Stimulated activated memory B cell treated with anti-CD40 and anti-IgM and Interleukin-4, amounts not matched to agents 10 μg/mL and 1 μg/mL and 100 μg/mL, for 72 hours (primary cell): Measurements from ENCODE around the gene SPEN.
A peak's percentile ranks its signal among the peaks of the same experiment; 100 is the strongest.

Source experiments
- ATAC-seq: fragments of 150-1000 bp; cut with Tn5 transposase; 2 replicates; pipeline ENCODE4 v1.10.0; 2021
- H3K27ac Mint-ChIP-seq: one replicate; pipeline ENCODE4 v1.8.0; 2022; ENCODE audit warnings: mild to moderate bottlenecking, mixed read lengths
- H3K27me3 Mint-ChIP-seq: one replicate; pipeline ENCODE4 v1.8.0; 2022; ENCODE audit warnings: mixed read lengths
- H3K36me3 Mint-ChIP-seq: one replicate; pipeline ENCODE4 v1.8.0; 2022; ENCODE audit warnings: mixed read lengths
- H3K4me1 Mint-ChIP-seq: one replicate; pipeline ENCODE4 v1.8.0; 2022; ENCODE audit warnings: mixed read lengths
- H3K4me3 Mint-ChIP-seq: one replicate; pipeline ENCODE4 v1.8.0; 2022; ENCODE audit warnings: mild to moderate bottlenecking, moderate library complexity, mixed read lengths
- H3K9me3 Mint-ChIP-seq: one replicate; pipeline ENCODE4 v1.8.0; 2022; ENCODE audit warnings: mixed read lengths

The SPEN gene

DNA sequence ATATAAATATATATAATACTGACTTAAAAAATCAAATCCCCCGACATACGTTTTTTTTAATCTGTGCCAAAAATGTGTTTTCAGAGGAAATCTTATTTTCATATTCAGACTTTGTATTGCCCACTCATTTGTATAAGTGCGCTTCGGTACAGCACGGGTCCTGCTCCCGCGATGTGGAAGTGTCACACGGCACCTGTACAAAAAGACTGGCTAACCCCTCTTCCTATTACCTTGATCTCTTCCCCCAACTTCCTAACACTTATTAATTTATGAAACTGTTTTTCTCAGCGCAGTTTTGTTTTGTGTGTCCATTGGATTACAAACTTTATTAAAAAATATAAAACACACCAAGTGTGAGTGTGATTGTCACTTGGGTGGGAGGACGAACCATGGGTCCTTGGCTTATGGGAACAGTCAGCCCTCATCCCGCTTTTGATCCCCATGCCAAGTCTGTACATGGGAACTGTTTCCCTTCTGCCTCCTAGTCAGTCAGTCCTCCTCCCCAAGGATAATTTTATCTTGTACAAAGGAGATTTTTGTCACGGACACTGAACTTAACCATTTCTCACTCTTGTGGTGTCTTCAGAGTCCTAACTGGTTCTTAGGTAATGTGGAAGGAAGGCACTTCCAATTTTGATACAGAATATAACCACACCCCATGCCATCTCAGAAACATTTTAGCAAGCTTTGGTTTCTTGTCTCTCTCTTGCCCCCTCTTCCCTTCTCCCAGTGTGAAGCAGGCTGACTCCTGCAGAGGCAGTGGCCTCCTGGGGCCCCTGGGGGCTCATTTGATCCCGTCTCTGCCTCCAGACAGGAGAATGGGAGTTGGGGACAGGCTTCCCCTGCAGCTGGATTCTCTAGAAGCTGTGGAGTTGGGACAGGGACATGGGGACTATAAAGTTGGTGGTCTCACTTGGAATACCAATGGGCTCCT, 92.9 kb downstream of the SPEN start:
- Mint-ChIP-seq H3K27ac (peak overlapping the region; percentile 94), H3K36me3 (peaks cover 48% of the 10 kb centered on the region), H3K4me3 (no peak overlapping the region), H3K27me3 (no peaks in the 10 kb centered on the region), H3K9me3 (no peaks in the 10 kb centered on the region), H3K4me1 (peaks cover 25% of the 10 kb centered on the region)
- ATAC-seq = no peak

DNA sequence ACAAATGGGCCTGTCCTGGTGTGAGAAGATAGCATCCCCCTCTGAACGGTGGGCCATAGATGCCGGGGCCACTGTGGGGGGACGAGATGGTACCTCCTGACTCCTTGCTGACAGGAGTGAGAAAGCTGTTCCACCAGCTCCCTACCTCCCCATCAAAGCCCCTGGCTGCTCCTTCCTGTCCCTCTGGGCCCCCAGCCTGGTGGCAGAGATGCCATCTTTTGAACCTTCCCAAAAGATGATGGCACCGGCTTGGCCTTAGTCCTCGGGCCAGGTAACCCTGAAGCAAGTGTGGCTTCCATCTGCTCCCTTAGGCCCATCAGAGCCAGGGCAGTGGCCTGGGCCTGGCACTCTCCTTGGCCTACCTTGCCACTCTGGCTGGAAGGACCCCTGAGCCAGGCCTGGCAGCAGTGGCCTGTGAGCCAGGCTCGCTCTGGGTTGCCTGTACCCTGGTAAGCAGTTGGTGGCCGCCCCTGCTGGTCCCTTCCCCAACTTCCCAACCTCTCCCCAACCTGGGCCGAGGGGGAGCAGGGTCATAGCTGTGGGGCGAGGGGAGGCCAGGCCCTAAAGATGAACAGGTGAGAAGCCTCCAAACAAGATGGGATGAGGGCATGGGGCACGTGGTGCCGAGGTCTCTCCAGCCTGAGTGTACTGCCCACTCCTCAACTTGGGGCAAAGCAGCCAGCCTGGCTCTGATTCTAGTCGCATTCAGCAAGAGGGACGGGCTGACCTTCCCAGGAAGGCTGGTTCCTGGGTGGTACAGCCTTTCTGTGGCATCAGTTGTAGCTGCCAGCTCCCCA, 93.7 kb downstream of the SPEN start:
- peaks cover 28% of the 10 kb centered on the region for H3K4me1 Mint-ChIP-seq
- H3K27me3 Mint-ChIP-seq = no peaks in the 10 kb centered on the region
- H3K27ac Mint-ChIP-seq = peak overlapping the region; percentile 94
- no peak for ATAC-seq
- H3K9me3 Mint-ChIP-seq = no peaks in the 10 kb centered on the region
- peaks cover 43% of the 10 kb centered on the region for H3K36me3 Mint-ChIP-seq
- H3K4me3 Mint-ChIP-seq = no peak overlapping the region

DNA sequence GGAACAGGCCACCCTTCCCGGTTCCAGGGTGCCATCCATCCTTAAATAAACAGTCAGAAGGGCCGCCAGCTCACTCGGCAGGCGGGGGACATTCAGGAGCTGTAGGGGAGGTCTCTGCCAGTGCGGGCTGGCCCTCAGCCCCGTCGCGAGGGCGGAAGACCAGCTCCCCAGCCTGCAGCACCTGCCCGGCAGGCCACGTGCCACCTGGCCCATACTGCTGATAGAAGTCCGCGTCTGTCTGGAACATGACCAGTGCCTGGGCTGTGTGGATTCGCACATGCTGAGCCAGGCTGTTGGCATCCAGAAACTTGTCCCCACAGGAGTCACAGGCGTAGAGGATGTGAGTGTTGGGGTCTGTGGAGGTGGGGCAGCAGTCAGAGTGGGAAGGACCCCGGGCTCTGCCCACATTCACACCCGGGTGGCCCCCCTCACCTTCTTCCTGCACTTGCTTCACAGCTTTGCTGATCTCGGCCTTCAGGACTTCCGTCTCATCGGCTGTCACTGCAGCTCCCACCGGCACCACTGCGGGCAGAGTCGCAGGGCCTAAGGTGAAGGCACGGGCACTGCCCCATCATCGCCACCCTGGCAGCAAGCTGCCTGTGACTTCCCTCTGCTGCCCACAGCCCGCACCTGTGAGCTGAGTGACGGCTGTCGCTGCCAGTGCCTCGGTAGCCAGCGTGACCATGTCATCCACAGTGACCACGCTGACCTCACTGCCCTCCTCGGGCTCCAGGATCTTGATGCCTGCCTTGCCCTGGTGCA, 94.6 kb downstream of the SPEN start:
- Mint-ChIP-seq H3K27ac (peak overlapping the region; percentile 59), H3K9me3 (no peaks in the 10 kb centered on the region), H3K36me3 (peaks cover 47% of the 10 kb centered on the region), H3K4me3 (no peak overlapping the region), H3K27me3 (no peaks in the 10 kb centered on the region), H3K4me1 (peaks cover 36% of the 10 kb centered on the region)
- no peak for ATAC-seq

DNA sequence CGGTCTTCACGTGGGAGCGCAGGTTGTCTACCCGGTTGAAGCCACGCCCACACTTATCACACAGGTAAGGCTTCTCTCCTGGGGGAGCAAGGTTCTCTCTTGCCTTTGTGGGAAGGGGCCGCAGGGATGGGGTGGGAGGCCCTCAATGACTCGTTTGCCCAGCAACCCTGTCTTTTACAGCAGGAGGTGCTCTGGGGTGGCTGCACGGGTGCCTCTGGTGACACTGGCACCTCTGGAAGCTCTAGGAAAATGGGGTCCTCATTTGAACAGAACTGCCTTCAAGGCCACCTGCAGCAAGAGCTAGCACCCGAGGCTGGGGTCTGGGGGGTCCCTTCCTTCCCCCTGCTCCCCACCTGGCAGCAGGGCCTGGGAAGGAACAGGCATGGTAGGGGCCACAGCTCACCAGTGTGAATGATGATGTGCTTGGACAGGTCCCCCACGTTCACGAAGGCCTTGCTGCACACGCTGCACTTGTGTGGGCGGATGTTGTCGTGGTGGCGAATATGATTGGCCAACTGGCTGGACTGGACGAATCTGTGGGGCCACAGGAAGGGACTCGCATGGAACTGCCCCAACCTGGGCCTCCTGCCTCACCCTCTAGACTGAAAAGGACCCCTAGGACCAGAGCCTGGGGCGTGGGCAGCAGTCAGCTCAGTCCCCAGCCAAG, 95.3 kb downstream of the SPEN start:
- no peak for ATAC-seq
- Mint-ChIP-seq H3K4me3 (no peak overlapping the region), H3K27me3 (no peaks in the 10 kb centered on the region), H3K9me3 (no peaks in the 10 kb centered on the region), H3K36me3 (peaks cover 47% of the 10 kb centered on the region), H3K4me1 (peaks cover 36% of the 10 kb centered on the region), H3K27ac (peak overlapping the region; percentile 59)

DNA sequence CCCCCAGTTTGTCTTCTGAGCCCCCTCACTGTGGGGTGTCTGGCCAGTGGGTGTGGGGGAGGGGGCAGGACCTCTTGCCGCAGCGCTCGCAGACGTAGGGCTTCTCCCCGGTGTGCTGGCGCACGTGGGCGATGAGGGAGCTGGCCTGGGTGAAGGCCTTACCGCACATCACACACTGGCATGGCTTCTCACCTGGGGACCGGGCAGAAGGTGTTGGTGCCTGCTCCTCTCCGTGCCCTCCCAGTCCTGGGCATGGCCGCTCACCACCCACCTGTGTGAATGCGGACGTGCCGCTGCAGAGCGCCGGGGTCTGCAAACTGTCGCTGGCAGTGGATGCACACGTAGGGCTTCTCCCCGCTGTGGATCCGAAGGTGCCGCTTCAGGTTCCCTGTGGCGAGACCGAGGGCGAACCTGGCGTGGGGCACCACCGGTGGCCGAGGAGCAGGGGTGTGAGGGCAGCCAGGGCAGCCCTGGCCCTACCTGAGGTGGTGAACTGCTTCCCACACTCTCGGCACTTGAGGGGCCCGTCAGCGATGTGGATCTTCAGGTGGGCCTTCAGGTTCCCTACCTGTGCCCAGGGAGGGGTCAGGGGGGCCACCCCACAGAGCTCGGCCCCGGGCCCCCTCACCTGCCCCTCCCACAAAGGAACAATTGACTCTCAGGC, 96.0 kb downstream of the SPEN start:
- Mint-ChIP-seq H3K27me3 (no peaks in the 10 kb centered on the region), H3K4me1 (peaks cover 38% of the 10 kb centered on the region), H3K9me3 (no peaks in the 10 kb centered on the region), H3K36me3 (peaks cover 48% of the 10 kb centered on the region), H3K27ac (no peak overlapping the region), H3K4me3 (no peak overlapping the region)
- no peak for ATAC-seq

DNA sequence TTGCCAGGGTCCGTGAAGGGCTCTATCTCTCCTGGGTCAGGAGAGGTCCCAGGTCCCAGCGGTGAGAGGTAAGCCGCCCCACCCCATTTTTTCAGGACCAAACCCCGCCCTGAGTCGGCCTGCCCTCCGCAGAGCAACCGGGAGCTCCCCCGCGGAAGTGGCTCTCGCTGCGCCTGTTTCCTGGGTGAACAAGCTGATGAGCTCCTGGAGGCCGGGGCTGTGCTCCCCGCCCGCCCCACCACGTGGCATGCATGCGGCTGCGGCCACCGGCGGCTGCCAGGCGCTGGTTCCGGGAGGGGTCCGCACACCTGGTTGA, 96.4 kb downstream of the SPEN start:
- H3K36me3 Mint-ChIP-seq = peaks cover 45% of the 10 kb centered on the region
- peaks cover 41% of the 10 kb centered on the region for H3K4me1 Mint-ChIP-seq
- ATAC-seq = no peak

DNA sequence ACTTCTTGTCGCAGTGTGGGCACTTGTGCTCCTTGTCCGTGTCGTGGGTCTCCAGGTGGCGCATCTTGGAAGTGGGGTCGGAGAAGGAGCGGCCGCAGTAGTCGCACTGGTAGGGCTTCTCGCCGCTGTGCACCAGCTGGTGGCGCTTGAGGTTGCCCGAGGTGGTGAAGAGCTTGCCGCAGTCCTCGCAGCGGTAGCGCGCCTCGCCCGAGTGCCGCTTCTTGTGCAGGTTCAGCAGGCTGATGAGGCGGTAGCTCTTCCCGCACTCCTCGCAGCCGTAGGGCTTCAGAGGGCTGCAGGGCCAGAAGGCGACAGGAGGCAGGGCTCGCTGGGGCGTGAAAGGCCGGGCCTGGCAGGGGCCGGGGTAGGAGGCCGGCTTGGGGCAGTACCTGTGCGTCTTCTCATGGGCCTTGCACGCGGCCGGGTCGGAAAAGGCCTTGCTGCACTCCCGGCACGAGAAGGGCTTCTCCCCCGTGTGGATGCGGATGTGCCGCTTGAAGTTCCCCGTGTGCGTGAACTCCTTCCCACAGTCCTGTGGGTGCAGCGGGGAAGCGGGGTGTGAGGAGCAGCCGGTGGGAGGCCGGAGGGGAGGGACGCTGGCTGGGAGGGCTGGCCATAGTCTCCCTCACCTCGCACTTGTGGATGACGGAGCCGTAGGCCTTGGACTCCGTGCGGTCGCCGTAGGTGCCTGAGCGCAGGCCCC, 97.0 kb downstream of the SPEN start:
- no peak overlapping the region for H3K4me3 Mint-ChIP-seq
- no peak overlapping the region for H3K27ac Mint-ChIP-seq
- no peak for ATAC-seq
- H3K9me3 Mint-ChIP-seq = no peaks in the 10 kb centered on the region
- H3K36me3 Mint-ChIP-seq = peaks cover 40% of the 10 kb centered on the region
- peaks cover 41% of the 10 kb centered on the region for H3K4me1 Mint-ChIP-seq
- no peaks in the 10 kb centered on the region for H3K27me3 Mint-ChIP-seq

More for the DNA sequence above, 96.4 kb downstream of the SPEN start:
- H3K27me3 Mint-ChIP-seq = no peaks in the 10 kb centered on the region
- H3K4me3 Mint-ChIP-seq = no peak overlapping the region
- no peaks in the 10 kb centered on the region for H3K9me3 Mint-ChIP-seq
- no peak overlapping the region for H3K27ac Mint-ChIP-seq

DNA sequence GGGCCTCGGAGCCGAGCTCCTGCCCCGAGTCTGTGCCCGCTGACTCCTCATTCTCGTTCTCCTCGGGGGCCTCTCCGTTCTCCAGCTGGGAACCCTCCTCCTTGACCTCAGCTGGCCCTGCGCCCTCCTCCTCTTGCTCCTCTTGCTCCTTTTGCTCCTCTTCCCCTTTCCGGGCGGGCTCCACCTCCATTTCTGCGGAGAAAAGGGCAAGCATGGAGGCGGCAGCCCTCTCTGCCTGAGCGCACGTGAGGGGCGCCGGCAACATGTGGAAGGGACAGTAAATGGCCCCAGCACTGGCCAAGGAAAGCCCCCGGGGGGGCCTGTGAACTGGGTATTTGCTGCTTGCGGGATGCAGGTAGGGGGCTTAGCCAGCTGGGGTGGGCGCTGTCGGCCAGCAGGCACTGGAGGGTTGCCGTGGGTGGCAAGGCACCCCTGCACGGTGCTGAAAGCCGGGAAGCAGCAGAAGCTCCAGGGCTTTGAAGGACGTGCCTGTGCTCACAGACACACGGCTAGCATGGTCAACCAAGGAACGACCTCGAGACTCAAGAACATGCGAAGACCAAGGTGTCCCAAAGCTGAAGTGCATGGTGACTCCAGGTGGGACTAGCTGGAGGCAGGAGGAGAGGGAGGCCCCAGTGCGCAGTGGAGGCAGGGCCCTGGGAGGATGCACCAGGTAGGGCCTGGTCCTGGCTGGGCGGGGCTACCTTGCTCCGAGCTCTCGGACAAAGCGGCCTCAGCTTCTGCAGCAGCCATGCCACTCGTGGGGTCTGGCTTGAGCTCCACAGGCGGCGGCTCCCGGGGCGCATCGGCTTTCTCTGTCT, 97.7 kb downstream of the SPEN start:
- Mint-ChIP-seq H3K36me3 (peaks cover 32% of the 10 kb centered on the region), H3K27ac (no peak overlapping the region), H3K27me3 (no peaks in the 10 kb centered on the region), H3K4me1 (peaks cover 47% of the 10 kb centered on the region), H3K4me3 (no peak overlapping the region), H3K9me3 (no peaks in the 10 kb centered on the region)
- ATAC-seq = no peak

DNA sequence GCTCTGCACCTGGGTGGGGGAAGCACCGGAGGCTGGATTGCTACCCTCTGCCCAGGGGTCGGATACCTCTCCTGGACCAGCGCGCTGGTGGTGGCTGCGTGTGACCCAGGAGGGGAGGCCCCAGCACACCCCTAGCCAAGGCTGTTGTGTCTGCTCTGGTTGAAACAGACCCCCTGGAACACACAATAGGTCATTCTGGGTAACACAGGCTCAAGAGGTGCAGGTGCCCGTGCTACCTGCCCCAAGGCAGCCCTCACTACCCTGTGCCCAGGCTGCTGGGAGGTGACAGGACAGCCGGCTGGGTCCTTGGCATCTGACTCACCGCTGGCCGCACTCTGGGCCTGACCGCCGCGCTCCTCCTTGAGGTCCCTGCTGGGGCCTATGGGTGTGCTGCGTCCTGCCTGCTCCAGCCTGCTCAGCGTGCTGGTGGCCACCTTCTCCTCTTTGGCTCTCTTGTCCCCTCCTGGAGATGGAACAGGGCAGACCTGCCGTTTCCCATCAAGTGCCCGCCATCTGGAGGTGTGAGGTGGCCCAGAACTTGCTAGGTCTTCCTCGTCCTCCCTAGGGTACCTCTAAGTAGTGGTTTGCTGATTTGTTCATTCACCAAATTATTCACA, 98.4 kb downstream of the SPEN start:
- peak overlapping the region; percentile 95 for H3K27ac Mint-ChIP-seq
- no peaks in the 10 kb centered on the region for H3K9me3 Mint-ChIP-seq
- no peaks in the 10 kb centered on the region for H3K27me3 Mint-ChIP-seq

DNA sequence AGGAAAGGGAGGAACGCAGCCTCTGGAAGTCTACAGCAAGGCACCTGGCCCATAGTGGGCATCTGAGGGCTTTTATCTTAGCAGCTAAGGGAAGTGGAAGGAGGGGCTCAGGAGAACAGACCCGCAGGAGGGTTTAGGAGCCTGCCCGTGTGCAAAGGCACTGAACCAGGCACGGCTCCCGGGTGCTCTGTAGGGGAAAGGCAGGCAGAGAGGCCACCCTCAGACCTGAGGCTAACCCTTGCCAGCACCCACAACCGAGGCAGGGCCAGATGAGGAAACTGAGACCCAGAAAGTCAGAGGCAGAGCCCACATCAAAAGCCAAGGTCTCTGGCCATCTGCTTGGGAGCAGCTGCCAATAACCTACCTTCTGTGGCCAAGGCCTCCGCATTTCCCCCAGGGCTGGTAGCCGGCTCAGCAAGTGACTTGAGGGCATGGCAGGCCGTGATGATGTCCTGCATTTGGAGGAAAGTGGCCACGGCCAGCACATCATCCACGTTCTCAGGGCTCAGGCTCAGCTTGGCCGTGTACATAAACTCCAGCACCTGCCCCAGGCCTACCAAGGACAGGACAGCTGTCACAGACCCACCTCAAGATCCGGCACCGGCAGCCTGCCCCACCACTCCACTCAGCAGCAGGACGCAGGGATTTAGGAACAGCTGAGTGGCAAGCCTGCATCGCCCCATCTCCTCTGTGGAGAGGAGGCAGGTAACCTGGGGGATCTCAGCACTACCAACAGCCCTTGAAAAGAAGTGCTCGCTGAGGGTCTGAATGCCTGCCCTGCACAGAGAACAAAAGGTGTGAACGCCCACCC, 99.3 kb downstream of the SPEN start:
- H3K36me3 Mint-ChIP-seq = peaks cover 21% of the 10 kb centered on the region
- H3K4me3 Mint-ChIP-seq = peak overlapping the region; percentile 69
- H3K4me1 Mint-ChIP-seq = peaks cover 58% of the 10 kb centered on the region
- no peaks in the 10 kb centered on the region for H3K27me3 Mint-ChIP-seq
- H3K9me3 Mint-ChIP-seq = no peaks in the 10 kb centered on the region
- no peak for ATAC-seq
- H3K27ac Mint-ChIP-seq = peak overlapping the region; percentile 95

More for the DNA sequence above, 98.4 kb downstream of the SPEN start:
- H3K4me3 Mint-ChIP-seq = peak overlapping the region; percentile 69
- peaks cover 50% of the 10 kb centered on the region for H3K4me1 Mint-ChIP-seq
- ATAC-seq = no peak
- peaks cover 25% of the 10 kb centered on the region for H3K36me3 Mint-ChIP-seq

DNA sequence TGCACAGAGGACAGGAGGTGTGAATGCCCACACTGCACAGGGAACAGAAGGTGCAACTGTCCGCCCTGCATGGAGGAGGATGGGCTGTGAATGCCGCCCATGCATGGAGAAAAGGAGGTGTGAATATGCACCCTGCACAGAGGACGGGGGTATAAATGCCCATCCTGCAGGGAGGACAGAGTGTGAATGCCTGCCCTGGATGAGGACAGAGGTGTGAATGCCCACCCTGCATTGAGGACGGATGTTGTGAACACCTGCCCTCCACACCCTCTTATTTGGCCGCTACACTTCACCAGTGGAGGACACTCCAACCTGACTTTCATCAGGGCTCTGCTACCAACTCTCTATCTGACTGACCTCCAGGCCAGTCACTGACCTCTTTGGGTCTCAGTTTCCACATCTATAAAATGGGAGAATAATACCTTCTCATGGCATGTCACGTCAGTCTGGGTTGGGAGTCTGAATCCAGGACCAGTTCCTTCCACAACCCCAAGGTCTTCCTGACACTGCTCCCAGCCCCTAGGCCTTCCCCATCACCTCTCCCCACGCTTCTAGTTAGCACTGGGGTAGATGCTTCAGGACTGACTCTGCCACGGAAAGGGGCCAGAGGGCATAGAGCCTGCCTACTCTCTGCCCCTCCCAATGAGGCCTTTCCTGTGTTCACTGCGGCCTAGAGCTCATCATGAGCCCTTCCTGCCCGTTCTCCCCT, 100.0 kb downstream of the SPEN start:
- Mint-ChIP-seq H3K27ac (peak overlapping the region; percentile 95), H3K9me3 (no peaks in the 10 kb centered on the region), H3K36me3 (peaks cover 28% of the 10 kb centered on the region), H3K4me3 (peak overlapping the region; percentile 69), H3K4me1 (peaks cover 66% of the 10 kb centered on the region), H3K27me3 (no peaks in the 10 kb centered on the region)
- no peak for ATAC-seq

DNA sequence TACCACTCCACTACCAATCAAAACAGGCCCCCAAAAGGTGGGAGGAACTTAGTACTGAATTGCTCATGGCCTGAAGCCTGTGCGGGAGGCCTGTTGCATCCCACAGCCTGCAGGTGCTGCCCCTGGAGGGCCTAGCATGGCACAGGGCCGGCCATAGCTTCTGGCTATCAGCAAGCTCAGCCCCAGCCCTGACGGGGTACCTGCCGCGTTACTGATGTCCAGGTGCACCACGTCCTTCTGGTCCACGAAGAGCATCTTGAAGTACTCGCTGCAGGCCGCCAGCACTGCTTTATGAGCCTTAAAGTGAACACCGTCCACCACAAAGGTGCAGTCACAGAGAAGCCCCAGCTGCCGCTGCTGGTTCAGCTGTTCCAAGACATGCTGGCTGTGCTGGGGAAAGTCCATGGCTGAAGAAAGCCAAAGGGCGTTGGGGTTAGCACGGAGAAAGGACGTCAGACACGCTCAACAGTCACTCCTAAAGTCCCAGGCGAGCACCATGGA, 100.6 kb downstream of the SPEN start:
- Mint-ChIP-seq H3K9me3 (no peaks in the 10 kb centered on the region), H3K4me3 (peak overlapping the region; percentile 69), H3K27me3 (no peaks in the 10 kb centered on the region), H3K4me1 (peaks cover 71% of the 10 kb centered on the region), H3K36me3 (peaks cover 32% of the 10 kb centered on the region), H3K27ac (peak overlapping the region; percentile 95)
- peak; percentile 6 for ATAC-seq
